GM10847 (cell line): ENCODE results near the gene OSTC.
A peak's percentile ranks its signal among the peaks of the same experiment; 100 is the strongest.

Experiments
- POLR2A ChIP-seq: IDR thresholded peaks from 2 replicates; pipeline ENCODE4 v1.6.1; 2011; ENCODE audit not compliant: insufficient read length; ENCODE audit errors: extremely low read depth

The OSTC gene

GRCh38 chr4:108650212-108651013, at the start of gene OSTC:
Gene OSTC (plus strand): TSS chr4:108650599. CDS start chr4:108650656, 57 bp downstream.
- peak; percentile 67 for TF ChIP-seq POLR2A

GRCh38 chr4:108601106-108601505, 49.3 kb upstream of the OSTC start:
- no peak for TF ChIP-seq POLR2A

- TF ChIP-seq POLR2A: no peak
Observed at GRCh38 chr4:108601532-108601931, 48.9 kb upstream of the OSTC start.

- TF ChIP-seq POLR2A: no peak
Observed at GRCh38 chr4:108602163-108602562, 48.2 kb upstream of the OSTC start.

GRCh38 chr4:108607079-108607815, 43.2 kb upstream of the OSTC start:
- TF ChIP-seq POLR2A: no peak

- no peak for TF ChIP-seq POLR2A
Observed at GRCh38 chr4:108611365-108611764, 39.0 kb upstream of the OSTC start.

GRCh38 chr4:108612365-108612764, 38.0 kb upstream of the OSTC start:
- TF ChIP-seq POLR2A: no peak

- no peak for TF ChIP-seq POLR2A
Observed at GRCh38 chr4:108619372-108620100, 30.9 kb upstream of the OSTC start.

- TF ChIP-seq POLR2A: peak; percentile 51
Observed at GRCh38 chr4:108620101-108620932, 30.1 kb upstream of the OSTC start, which contains the start of gene RPL34. Gene RPL34 (plus strand): TSS chr4:108620576. CDS start chr4:108621960, 1,384 bp downstream.

GRCh38 chr4:108620933-108621905, 29.2 kb upstream of the OSTC start:
- TF ChIP-seq POLR2A: no peak

GRCh38 chr4:108622022-108622421, 28.4 kb upstream of the OSTC start:
- no peak for TF ChIP-seq POLR2A

- TF ChIP-seq POLR2A: no peak
Observed at GRCh38 chr4:108622828-108623227, 27.6 kb upstream of the OSTC start.

GRCh38 chr4:108624263-108625056, 25.9 kb upstream of the OSTC start:
- TF ChIP-seq POLR2A: no peak
